NCI-H510A (cell line): ENCODE results near the gene ARX.

Experiments used
- DNase-seq: peaks from one replicate; lab custom pipeline; 2025; lab: John Stamatoyannopoulos, UW

The ARX gene

DNA sequence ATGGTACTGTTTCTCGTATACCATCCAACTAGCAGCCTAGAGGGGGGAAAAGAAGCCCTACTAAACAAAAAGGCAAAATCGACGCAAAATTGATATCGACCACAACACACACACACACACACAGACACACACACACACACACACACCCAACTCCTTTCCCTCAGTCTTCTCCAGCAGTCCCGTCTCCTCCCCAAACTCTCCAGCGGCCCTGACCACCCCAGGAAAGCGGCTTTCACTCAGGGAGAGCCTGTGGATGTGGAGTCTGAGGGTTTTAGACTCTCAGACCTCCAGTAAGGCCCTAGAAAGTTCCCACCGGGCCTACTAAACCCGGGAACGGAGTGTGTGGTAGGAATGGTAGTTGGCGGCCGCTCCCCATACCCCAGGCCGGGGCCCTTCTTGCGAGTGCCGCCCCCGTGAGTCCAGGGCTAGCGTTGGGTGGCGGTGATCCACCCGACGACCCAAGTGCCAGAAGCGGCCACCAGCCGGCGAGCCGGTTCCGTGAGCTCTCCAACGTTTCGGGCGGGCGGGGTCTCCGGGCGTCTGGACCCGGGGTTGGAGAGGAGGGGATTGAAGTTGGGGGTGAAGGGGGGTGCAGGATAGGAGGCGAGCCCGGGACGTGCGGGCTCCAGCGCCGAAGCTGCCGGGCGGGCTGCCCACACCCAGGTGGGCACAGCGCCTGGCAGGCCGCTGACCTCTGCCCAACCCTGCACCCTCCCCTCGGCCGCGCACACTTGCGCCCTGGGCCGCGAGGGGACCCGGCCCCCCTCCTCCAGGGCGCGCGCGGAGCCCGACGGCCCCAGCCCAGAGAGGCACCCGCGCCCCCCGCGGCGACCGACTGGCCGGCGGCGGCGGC is 13.7 kb downstream of the ARX start:
- no peak for DNase-seq

DNA sequence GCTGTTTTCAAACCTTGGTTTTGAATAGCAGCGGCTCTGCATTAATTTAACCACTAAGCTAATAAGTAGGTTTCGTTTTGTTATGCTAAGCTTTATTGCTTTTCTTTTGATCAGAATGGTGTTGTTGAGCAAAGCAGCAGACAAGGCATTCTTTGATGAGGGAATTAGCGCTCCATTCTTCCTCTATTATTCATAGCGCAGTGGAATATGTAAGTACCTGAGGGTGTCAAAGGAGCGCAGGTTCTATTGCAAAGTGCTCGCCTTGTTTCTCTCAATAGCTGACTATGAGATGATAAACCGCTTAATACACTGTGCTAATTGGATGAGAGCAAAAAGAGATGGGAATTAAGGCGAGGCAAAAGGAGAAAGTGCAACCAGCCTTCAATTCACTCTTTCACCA is 16.3 kb downstream of the ARX start:
- DNase-seq: no peak

DNA sequence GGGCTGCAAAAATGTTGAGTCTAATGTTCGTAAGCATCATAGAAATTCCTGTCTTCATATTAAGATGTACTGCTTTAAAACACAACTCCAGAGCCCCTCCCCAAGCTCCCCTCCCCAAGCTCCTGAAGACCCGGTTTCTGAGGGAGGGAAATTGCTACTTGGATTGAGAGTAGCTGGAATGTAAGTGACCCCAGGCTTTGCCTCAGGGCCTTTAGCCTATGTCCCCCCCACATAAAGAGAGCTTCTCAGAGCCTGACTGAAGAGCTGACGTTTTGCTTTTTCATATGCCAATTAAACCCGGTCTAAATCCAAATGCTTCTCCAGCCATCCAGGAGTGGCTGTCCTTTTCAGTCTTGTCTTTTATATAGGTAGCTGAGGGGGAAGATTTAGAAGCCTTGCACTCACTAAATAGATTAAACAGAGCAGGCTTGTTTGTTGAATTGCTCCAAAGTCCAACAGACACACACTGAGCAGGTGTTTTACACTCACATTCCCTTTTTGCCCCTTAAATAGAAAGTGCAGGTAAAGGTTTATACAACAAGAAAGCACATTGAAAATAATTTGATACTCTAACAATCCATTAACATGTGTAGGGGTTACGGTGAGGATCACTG is 19.6 kb downstream of the ARX start:
- DNase-seq: no peak

DNA sequence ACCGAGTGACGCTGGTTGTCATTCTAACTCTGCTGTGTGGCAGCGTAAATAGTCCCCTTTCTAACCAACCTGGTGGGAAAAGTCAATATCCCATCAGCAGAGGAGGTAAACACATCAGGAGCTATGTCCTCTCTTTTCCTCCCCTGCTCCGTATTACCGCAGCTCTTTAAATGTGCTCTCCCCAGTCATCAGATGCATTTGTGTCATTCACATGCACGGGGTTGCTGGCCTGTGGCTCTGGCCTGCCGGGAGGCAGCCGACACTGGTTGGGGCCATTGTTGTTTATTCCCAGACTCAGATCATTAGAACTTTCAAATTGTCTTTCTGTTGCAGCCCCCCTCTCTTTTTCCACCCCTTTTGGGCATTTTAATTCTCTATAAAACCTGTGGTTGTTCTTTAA is 21.9 kb downstream of the ARX start:
- no peak for DNase-seq

DNA sequence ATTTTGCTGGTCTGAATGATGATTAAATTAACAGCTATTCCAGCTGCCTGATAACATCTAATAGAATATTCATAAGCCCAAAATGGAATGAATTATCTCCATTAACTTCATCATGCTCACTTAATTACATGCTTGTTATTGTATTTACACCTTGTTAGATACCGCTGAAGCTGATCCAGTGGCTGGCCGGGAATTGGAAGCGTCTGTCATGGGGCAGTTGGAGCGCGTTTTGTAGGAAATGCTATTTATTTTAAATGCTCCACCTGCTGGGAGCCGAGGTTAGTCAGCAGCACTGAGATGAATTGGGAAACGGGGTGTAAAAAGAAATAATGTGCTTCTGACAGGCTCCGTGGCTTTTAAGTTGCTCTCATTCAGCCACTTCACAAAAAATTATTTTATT is 25.2 kb downstream of the ARX start:
- no peak for DNase-seq

DNA sequence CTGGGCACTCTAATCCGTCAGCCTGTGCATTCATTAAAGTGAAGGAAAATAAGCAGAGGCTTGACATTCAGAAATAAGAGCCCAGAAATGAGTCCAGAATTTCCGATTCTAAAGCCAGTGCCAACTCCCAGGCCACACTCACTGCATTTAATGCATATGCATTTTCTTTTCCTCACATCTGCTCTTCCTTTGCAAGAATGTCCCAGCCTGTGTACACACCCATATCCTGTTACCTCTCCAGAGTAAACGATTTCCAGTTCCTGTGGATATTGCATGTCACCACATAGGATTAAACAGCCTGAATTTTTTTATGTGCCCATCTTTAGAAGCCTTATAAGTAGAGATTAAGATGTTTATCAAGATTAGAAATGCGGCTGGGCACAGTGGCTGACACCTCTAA is 27.5 kb downstream of the ARX start:
- no peak for DNase-seq

DNA sequence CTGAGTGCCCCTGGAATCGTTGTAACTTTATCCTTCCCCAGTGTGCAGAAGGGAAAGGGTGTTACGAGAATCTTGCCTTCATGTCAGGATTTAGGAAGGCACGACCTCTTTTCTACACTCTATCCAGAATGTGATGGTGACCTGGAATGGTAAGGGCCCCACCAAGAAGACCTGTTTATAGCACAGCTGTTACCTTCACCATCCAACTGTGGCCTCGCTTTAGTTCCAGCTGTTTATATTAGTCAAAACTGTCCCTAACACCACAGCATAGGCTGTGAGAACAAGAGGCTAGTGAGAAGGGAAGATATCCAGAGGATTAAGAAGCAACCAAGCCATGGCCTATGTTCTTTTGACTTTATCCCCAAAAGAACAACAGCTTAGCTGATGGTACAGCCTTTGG is 28.0 kb downstream of the ARX start:
- DNase-seq: no peak

DNA sequence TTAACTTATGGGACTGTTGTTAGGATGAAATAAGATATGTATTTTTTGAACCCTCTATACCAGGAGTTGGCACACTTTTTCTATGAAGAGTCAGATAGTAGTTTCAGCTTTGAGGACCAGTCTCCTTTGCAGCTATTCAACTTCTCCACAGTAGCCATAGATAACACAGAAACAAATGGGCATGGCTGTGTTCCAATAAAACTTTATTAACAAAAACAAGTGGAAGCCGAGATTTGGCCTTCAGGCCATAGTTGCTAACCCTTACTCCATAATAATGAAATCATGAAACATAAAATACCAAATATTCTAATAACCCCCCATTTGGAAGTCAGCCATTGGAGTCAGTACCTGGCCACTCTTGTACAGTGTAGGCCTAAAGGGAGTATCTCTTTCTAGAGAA is 30.6 kb downstream of the ARX start:
- no peak for DNase-seq

DNA sequence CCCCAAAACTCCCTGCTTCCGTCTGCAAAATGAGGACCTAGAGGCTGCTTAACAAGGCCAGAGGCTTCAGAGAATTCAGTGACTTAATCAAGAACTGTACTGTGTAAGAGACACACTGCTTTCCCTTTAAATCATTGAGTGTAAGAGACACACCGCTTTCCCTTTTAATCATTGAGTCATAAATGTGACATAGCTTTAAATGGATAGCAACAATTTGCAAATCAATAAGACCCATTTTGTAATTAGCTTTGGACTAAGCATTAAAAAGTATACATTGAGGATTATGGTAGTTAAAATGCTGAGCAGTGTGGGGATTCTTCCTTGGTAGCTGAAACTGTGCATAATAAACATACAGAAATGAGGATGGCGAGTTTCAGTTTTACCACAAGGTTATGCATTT is 31.8 kb downstream of the ARX start:
- DNase-seq: no peak

DNA sequence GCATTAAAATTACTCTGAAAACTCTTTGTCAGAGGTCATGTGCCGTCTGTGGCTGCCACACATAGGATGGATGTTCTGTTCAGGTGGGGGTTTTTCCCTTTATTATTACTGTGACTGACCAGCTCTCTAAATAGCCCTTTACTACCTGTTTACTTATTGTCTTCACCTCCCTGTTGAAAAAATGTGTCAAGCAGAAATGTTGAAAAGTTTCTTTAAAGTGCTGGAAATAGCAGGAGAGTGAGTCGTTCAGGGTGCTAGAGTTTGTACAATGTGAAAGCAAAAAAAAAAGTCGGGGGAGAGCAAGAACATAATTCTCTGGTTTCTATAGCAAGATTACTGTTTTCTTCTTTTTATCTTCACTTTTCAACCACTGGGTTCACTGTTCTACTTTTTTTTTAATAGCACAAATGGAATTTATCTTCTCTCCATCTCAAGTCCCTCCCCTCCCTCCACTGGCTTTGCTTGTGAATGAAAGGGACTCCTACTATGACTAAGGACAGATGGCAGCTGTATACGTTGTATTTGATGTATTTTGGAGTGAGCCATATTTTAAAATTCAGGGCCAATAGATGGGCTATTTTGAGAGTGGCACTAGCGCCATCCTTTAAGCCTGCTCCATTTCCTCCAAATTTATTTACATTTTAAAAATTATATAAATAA is 33.3 kb downstream of the ARX start:
- no peak for DNase-seq

DNA sequence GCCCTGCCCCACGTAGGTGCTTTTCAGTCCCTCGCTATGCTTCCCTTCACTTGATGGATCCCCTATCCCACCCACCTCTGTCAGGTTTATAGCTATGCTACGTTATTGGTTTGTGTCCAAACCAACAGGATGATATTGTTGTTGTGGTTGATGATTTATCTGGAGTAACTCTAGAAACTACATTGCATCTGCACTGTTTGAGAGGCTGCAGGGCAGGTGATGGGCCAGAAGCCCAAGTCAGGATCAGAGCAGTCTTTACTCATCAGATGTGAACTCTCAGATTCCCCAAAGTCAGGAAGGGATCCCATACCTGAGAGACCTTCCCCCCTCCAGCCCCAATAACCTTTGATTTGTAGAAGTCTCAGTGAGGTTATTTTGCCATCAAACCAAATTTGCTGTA is 34.7 kb downstream of the ARX start:
- DNase-seq: no peak

DNA sequence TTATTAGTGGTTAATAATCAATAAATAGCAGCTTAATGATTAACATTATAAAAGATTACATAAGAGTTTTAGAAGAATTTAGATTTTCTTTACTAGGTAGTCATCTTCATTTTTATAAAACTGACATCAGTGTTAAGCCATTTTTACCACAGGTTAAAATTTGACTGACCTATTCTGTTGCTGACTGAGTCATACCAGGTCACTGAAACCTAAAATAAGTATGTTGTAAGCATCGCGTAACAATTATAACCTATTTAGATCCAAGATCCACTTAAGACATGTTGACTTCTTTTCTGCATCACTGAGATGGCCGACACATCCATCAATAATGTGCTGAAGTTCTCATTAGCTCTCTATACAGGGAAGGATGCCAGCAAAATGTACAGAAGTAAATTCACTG is 36.7 kb downstream of the ARX start:
- DNase-seq: no peak

DNA sequence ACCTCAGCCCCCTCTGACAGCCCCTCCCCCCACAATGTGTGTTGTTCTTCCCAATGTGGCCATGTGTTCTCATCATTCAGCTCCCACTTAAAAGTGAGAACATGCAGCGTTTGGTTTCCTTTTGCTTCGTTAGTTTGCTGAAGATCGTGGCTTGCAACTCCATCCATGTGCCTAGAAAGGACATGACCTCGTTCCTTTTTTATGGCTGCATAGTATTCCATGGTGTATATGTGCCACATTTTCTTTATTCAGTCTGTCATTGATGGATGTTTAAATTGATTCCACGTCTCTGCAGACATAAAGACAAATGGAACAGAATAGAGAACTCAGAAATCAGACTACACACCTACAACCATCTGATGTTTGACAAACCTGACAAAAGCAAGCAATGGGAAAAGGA is 46.0 kb downstream of the ARX start:
- no peak for DNase-seq

DNA sequence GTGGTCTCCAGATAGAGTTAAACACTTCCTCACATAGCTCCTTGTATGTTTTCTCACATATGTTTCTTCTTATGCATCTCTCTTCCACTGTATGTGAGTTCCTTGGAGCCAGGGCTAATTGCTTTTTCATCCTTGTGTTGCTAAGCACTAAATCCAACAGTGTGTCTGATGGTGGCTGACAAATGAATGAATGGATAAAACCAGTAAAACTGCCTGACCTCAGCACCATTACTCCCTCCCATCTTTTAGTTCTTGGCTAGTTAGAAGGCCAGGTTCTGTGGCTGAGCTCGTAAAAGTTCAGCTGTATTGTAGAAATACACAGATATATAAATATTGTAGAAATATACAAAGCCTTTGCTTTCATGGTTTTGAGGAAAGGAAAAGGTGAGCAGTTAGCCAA is 50.4 kb downstream of the ARX start:
- DNase-seq: no peak

DNA sequence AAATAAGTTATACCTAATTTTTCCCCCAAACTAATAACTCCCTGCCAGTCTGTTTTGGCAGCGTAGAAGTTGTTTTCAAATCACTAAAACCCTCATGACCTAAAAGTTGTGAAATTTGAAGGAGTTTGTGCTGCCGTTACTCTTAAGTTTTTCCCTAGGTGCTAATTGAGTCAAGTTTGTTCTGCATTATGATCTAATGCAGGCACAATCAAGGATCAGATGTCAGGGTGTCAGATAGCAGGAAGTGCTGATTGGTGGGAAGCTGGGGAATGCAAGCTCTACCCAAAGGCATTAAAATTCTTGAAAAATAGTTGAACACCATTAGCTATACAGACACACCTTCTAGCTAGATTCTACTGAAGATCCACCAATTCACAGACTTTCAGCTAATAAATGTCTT is 51.9 kb downstream of the ARX start:
- no peak for DNase-seq

DNA sequence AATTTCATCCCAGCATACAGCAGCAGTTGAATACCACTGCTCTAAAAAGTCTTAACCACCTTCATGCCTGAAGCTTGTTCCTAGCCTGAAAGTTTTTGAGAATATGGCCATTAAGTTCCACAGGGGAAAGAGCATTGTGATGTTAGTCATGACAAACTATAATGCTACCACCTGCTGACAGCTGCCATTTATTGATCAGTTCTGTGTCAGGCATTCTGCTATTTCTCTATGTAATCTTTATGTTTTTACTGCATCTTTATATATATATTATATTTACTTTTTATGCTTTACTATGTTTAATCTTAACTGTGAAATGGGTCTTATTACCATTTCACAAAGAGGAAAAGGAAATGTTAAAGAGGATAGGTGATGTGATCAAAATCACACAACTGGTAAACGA is 54.0 kb downstream of the ARX start:
- DNase-seq: no peak

DNA sequence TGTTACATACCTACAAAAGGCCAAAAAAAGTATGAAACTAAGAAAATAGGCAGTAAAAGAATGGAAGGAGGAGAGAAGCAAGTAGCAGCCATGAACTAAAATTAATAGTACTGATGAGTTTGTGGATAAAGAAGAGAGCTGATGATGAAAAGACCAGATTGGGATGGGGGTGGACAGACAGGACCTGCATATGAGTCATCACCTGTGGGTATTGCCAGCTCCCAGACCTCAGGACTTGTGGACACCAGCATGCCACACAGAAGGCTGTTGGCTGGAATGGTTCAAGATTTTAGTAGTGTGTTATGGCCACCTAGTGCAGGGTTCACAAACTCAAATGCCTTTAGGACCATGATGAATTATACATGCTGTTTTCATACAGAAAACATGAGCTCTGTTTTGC is 58.9 kb downstream of the ARX start:
- DNase-seq: no peak

DNA sequence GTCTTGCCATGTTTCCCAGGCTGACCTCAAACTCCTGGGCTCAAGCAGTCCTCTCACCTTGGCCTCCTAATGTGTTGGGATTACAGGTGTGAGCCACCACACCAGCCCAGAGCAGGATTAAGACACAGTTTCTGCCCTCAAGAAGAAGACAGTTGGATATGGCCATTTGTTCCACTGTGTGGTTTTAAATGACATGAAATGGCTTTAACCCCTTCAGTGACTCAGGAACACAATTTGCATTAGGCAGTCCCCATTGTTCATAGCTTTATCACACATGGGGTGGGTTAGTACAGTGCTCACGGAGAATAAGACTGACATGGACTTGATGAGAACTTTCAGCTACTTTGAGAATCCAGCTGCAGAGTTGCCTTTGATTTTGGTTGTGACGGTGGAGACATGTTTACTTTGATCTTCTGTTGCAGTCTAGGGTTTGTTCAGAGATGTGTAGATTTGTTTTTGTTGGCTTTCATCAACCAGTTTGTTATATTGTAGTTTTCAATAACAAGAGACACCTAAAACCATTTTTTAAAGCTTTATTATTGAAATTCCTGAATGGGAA is 60.3 kb downstream of the ARX start:
- DNase-seq: no peak

DNA sequence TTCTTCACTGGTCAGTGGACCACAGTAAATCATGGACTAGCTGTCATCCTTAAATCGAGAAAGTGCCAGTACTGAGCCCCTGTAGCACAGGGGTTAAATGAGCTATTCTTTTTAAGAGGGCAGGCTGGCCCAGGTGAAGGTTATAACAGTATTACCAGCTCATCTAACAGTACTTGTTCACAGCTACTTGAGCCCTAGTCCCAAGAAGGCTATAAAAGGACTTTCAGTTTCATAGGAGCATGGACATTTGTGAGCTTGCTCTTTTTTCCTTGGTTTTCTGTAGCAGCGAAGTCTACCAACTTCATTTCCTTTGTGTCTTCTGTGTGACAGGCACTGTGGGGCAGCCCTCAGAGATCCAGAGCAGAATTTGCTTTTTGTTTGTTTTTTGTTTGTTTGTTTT is 61.0 kb downstream of the ARX start:
- no peak for DNase-seq
